Keratinocyte (primary cell): ENCODE results near the gene STEAP1B. TPM values are rescaled to one million over a fixed set of nuclear protein-coding genes. Genes with fewer than 3 reads are reported as not detected.

Source experiments
- DNase-seq: peaks from one replicate; pipeline ENCODE4 v3.0.0-alpha.2; 2011; ENCODE audit warnings: low read depth, missing footprints, low spot score
- FAIRE-seq: peaks from 2 replicates; lab custom pipeline; 2011; peaks lifted over from hg19 to GRCh38; lab: Jason Lieb, UNC
- H2AFZ ChIP-seq: 2 replicates; pipeline ENCODE4 v1.6.0; 2012; ENCODE audit warnings: low read length, control low read depth, inconsistent platforms; ENCODE audit not compliant: control insufficient read depth
- H3K27ac ChIP-seq: 2 replicates; pipeline ENCODE4 v1.5.1; 2011; ENCODE audit warnings: low read length; ENCODE audit not compliant: control insufficient read depth, insufficient read depth
- H3K27me3 ChIP-seq: 3 replicates; pipeline ENCODE4 v1.6.0; 2011; ENCODE audit warnings: low read length; ENCODE audit not compliant: control insufficient read depth, insufficient read depth; ENCODE audit errors: extremely low read depth
- H3K36me3 ChIP-seq, 2 experiments: 2 replicates in 1 of 2; 3 replicates in 1 of 2; pipeline ENCODE4 v1.5.1; 2011; ENCODE audit warnings: low read length in 2 of 2, mild to moderate bottlenecking in 1 of 2; ENCODE audit not compliant: control insufficient read depth in 2 of 2, insufficient read depth in 2 of 2; ENCODE audit errors: extremely low read depth in 1 of 2
- H3K4me1 ChIP-seq: 3 replicates; pipeline ENCODE4 v1.5.1; 2011; ENCODE audit warnings: low read length; ENCODE audit not compliant: control insufficient read depth, insufficient read depth; ENCODE audit errors: extremely low read depth
- H3K4me2 ChIP-seq: 3 replicates; pipeline ENCODE4 v1.6.0; 2011; ENCODE audit warnings: low read depth, low read length; ENCODE audit not compliant: control insufficient read depth, insufficient read depth; ENCODE audit errors: extremely low read depth
- H3K4me3 ChIP-seq, 3 experiments: fragments of 200-600 bp in 1 of 3; sonication (generic) in 1 of 3; 2 replicates in 2 of 3; 3 replicates in 1 of 3; pipeline ENCODE4 v1.5.1; 2011 to 2016; ENCODE audit warnings: low read length in 3 of 3, mild to moderate bottlenecking in 3 of 3, control low read depth in 2 of 3, inconsistent platforms in 1 of 3, low read depth in 1 of 3, mixed read lengths in 1 of 3, mixed run types in 1 of 3, moderate library complexity in 1 of 3; ENCODE audit not compliant: control insufficient read depth in 2 of 3, insufficient read depth in 2 of 3; ENCODE audit errors: extremely low read depth in 1 of 3
- H3K79me2 ChIP-seq: 2 replicates; pipeline ENCODE4 v1.6.0; 2012; ENCODE audit warnings: low read length; ENCODE audit not compliant: control insufficient read depth, insufficient read depth
- H3K9ac ChIP-seq: 3 replicates; pipeline ENCODE4 v1.6.0; 2011; ENCODE audit warnings: low read length; ENCODE audit not compliant: control insufficient read depth, insufficient read depth; ENCODE audit errors: extremely low read depth
- H3K9me1 ChIP-seq: 3 replicates; pipeline ENCODE4 v1.6.0; 2011; ENCODE audit warnings: low read length; ENCODE audit not compliant: control insufficient read depth, insufficient read depth; ENCODE audit errors: extremely low read depth
- H3K9me3 ChIP-seq: 2 replicates; pipeline ENCODE4 v1.5.1; 2012; ENCODE audit warnings: low read depth, low read length; ENCODE audit not compliant: control insufficient read depth
- H4K20me1 ChIP-seq: 3 replicates; pipeline ENCODE4 v1.6.0; 2011; ENCODE audit warnings: low read length; ENCODE audit not compliant: control insufficient read depth, insufficient read depth; ENCODE audit errors: extremely low read depth
- CTCF ChIP-seq, 3 experiments: IDR thresholded peaks in 1 of 3; conservative IDR thresholded peaks in 1 of 3; optimal IDR thresholded peaks in 1 of 3; 2 replicates in 2 of 3; 3 replicates in 1 of 3; pipeline versions ENCODE3 to v1.5.1; 2011; ENCODE audit warnings: low read length in 3 of 3, mild to moderate bottlenecking in 3 of 3, moderate library complexity in 2 of 3, control low read depth in 1 of 3, inconsistent platforms in 1 of 3; ENCODE audit not compliant: insufficient read depth in 2 of 3; ENCODE audit errors: extremely low read depth in 1 of 3
- EZH2 ChIP-seq: IDR thresholded peaks from one replicate; pipeline ENCODE4 v1.6.1; 2012; ENCODE audit warnings: inconsistent platforms, mild to moderate bottlenecking, low read length, moderate library complexity
- dilution Hi-C: fragments of 300-500 bp; cut with MboI; formaldehyde crosslinking; loops from one replicate; pipeline ENCODE4 v1.7.0; 2020; ENCODE audit warnings: low sequenced_read_pairs; ENCODE audit not compliant: extremely low pct_ligation_motif_present
- polyA plus RNA-seq, 5 experiments: library from polyadenylated mRNA; depleted of rRNA in 3 of 5; stranded (reverse) in 3 of 5; stranded (forward) in 1 of 5; unstranded in 1 of 5; fragments of >200 nt; gene quantifications; 1 replicate in 1 of 5; 2 replicates in 3 of 5; 3 replicates in 1 of 5; pipeline versions ENCODE4 v1.2.1 to v1.2.3, GENCODE V29; 2011 to 2012; ENCODE audit warnings: missing spikeins in 2 of 5, low read depth in 1 of 5, low replicate concordance in 1 of 5

Gene STEAP1B
- polyA plus RNA-seq, 1 donor (not counting 4 experiments of a cell fraction or from before 2014, with no cell fraction given): 18.9 TPM

GRCh38 chr7:22468609-22469008, 31.4 kb downstream of the STEAP1B start:
- FAIRE-seq: no peak
- Histone ChIP-seq H3K4me2 (no peak overlapping the region), H3K79me2 (no peaks in the 10 kb centered on the region), H3K9me3 (no peaks in the 10 kb centered on the region), H2AFZ (no peak overlapping the region), H3K4me1 (no peaks in the 10 kb centered on the region), H3K36me3 (no peaks in the 10 kb centered on the region), H3K27ac (no peak overlapping the region), H3K27me3 (no peaks in the 10 kb centered on the region), H3K9ac (no peak overlapping the region), H3K9me1 (no peaks in the 10 kb centered on the region), H4K20me1 (no peaks in the 10 kb centered on the region), H3K4me3 (no peak overlapping the region)
- no peak for DNase-seq
- dilution Hi-C loops: no loop called here
- TF ChIP-seq CTCF (optimal IDR thresholded peaks at IDR 0.05 in 1 of 3, IDR thresholded peaks at IDR 0.05 in 1 of 3, conservative IDR thresholded peaks at IDR 0.05 in 1 of 3; ENCODE audit: extremely low read depth in 1 of 3, insufficient read depth in 2 of 3, low read length in 3 of 3) (no peak), EZH2 (no peak)

- Histone ChIP-seq H2AFZ (no peak overlapping the region), H3K9me3 (no peaks in the 10 kb centered on the region), H3K9me1 (no peaks in the 10 kb centered on the region), H3K36me3 (no peaks in the 10 kb centered on the region), H3K27me3 (no peaks in the 10 kb centered on the region), H3K4me2 (no peak overlapping the region), H3K79me2 (no peaks in the 10 kb centered on the region), H3K9ac (no peak overlapping the region), H3K27ac (no peak overlapping the region), H3K4me3 (no peak overlapping the region), H4K20me1 (no peaks in the 10 kb centered on the region), H3K4me1 (no peaks in the 10 kb centered on the region)
- DNase-seq (no peak), FAIRE-seq (no peak)
- TF ChIP-seq EZH2: no peak
- TF ChIP-seq CTCF (optimal IDR thresholded peaks at IDR 0.05 in 1 of 3, IDR thresholded peaks at IDR 0.05 in 1 of 3, conservative IDR thresholded peaks at IDR 0.05 in 1 of 3; ENCODE audit: extremely low read depth in 1 of 3, insufficient read depth in 2 of 3, low read length in 3 of 3): no peak
- dilution Hi-C loops: no loop called here
Observed at GRCh38 chr7:22464299-22464698, 35.7 kb downstream of the STEAP1B start.
